Tibial nerve (tissue), 4 donors: ENCODE results near the gene COASY.

Source experiments
- CTCF ChIP-seq, 5 experiments: fragments of 200-600 bp in 3 of 5; fragments of 450-650 bp in 2 of 5; sonication (generic) in 3 of 5; IDR thresholded peaks; one replicate each; pipeline ENCODE4 v1.5.1; 2016 to 2019; ENCODE audit warnings: antibody characterized with exemption in 5 of 5, mild to moderate bottlenecking in 3 of 5, moderate library complexity in 2 of 5
- EP300 ChIP-seq, 2 donors: sonication (generic); formaldehyde crosslinking; IDR thresholded peaks; one replicate each; pipeline ENCODE4 v1.6.1; 2017; ENCODE audit warnings: antibody characterized with exemption in 2 of 2, mild to moderate bottlenecking in 1 of 2
- POLR2A ChIP-seq, 2 donors: fragments of 450-650 bp; IDR thresholded peaks; one replicate each; pipeline ENCODE4 v1.6.1; 2017; ENCODE audit warnings: antibody characterized with exemption in 2 of 2, mild to moderate bottlenecking in 2 of 2, moderate library complexity in 2 of 2

GRCh38 chr17:42584880-42585279 is 22.9 kb downstream of the COASY start:
- no peak for TF ChIP-seq CTCF (IDR thresholded peaks at IDR 0.05)
- TF ChIP-seq EP300 (IDR thresholded peaks at IDR 0.05): no peak
- TF ChIP-seq POLR2A (IDR thresholded peaks at IDR 0.05): no peak
